Measurements from ENCODE around the gene OPCML. TPM values are rescaled to one million over a fixed set of nuclear protein-coding genes. Genes with fewer than 3 reads are reported as not detected.

The OPCML gene
- total RNA-seq, 2 donors from 2014 or later: not detected

- no peaks in the 10 kb centered on the region for H3K9me3 ChIP-seq
- ATAC-seq (ENCODE audit: insufficient number of reproducible peaks, low FRiP score, low read depth): peak; percentile 32
- no peak overlapping the region for H3K27ac ChIP-seq
- TF ChIP-seq CTCF (IDR thresholded peaks at IDR 0.05): no peak
- H3K27me3 ChIP-seq (replicated peaks; ENCODE audit: insufficient read depth): no peaks in the 10 kb centered on the region
- DNase-seq (ENCODE audit: low spot score): no peak
- H3K4me3 ChIP-seq: no peak overlapping the region
- no peaks in the 10 kb centered on the region for H3K36me3 ChIP-seq
- H3K4me1 ChIP-seq (ENCODE audit: control insufficient read depth in 1 of 2, low read depth in 2 of 2): no peaks in the 10 kb centered on the region
Measured at GRCh38 chr11:132780046-132780445, 752.3 kb downstream of the OPCML start.

- no peak for DNase-seq (ENCODE audit: low spot score)
- Histone ChIP-seq H3K9me3 (no peaks in the 10 kb centered on the region), H3K27me3 (replicated peaks; ENCODE audit: insufficient read depth) (no peaks in the 10 kb centered on the region), H3K36me3 (no peaks in the 10 kb centered on the region), H3K4me1 (ENCODE audit: control insufficient read depth in 1 of 2, low read depth in 2 of 2) (no peaks in the 10 kb centered on the region), H3K27ac (no peak overlapping the region), H3K4me3 (no peak overlapping the region)
- TF ChIP-seq CTCF (IDR thresholded peaks at IDR 0.05): no peak
- no peak for ATAC-seq (ENCODE audit: insufficient number of reproducible peaks, low FRiP score, low read depth)
Measured at GRCh38 chr11:132779497-132779896, 752.8 kb downstream of the OPCML start.

GRCh38 chr11:132777067-132777975 lies 755.0 kb downstream of the OPCML start:
- DNase-seq (ENCODE audit: low spot score): no peak
- ATAC-seq (ENCODE audit: insufficient number of reproducible peaks, low FRiP score, low read depth): no peak
- Histone ChIP-seq H3K27ac (no peak overlapping the region), H3K27me3 (replicated peaks; ENCODE audit: insufficient read depth) (no peaks in the 10 kb centered on the region), H3K36me3 (no peaks in the 10 kb centered on the region), H3K4me1 (ENCODE audit: control insufficient read depth in 1 of 2, low read depth in 2 of 2) (no peaks in the 10 kb centered on the region), H3K9me3 (no peaks in the 10 kb centered on the region), H3K4me3 (no peak overlapping the region)
- no peak for TF ChIP-seq CTCF (IDR thresholded peaks at IDR 0.05)

- TF ChIP-seq CTCF (IDR thresholded peaks at IDR 0.05): no peak
- H3K27ac ChIP-seq: no peak overlapping the region
- H3K9me3 ChIP-seq: no peaks in the 10 kb centered on the region
- no peaks in the 10 kb centered on the region for H3K27me3 ChIP-seq (replicated peaks; ENCODE audit: insufficient read depth)
- no peak overlapping the region for H3K4me3 ChIP-seq
- H3K4me1 ChIP-seq (ENCODE audit: control insufficient read depth in 1 of 2, low read depth in 2 of 2): no peaks in the 10 kb centered on the region
- ATAC-seq (ENCODE audit: insufficient number of reproducible peaks, low FRiP score, low read depth) (no peak), DNase-seq (ENCODE audit: low spot score) (no peak)
- H3K36me3 ChIP-seq: no peaks in the 10 kb centered on the region
Measured at GRCh38 chr11:132773751-132774150, 758.5 kb downstream of the OPCML start.

- no peak overlapping the region for H3K27ac ChIP-seq
- no peak overlapping the region for H3K4me3 ChIP-seq
- ATAC-seq (ENCODE audit: insufficient number of reproducible peaks, low FRiP score, low read depth) (no peak), DNase-seq (ENCODE audit: low spot score) (no peak)
- H3K4me1 ChIP-seq (ENCODE audit: control insufficient read depth in 1 of 2, low read depth in 2 of 2): no peaks in the 10 kb centered on the region
- no peaks in the 10 kb centered on the region for H3K27me3 ChIP-seq (replicated peaks; ENCODE audit: insufficient read depth)
- H3K36me3 ChIP-seq: no peaks in the 10 kb centered on the region
- no peak for TF ChIP-seq CTCF (IDR thresholded peaks at IDR 0.05)
- H3K9me3 ChIP-seq: no peaks in the 10 kb centered on the region
Measured at GRCh38 chr11:132772703-132773545, 759.4 kb downstream of the OPCML start.

Data from thoracic aorta (tissue), 2 donors.